Peyer's patch (tissue), 4 donors: ENCODE results near the gene ANKS1A. TPM values are rescaled to one million over a fixed set of nuclear protein-coding genes. Genes with fewer than 3 reads are reported as not detected.

Experiments
- DNase-seq, 3 donors: peaks; one replicate each; pipeline ENCODE4 v3.0.0-alpha.2; 2017 to 2019
- H3K27ac ChIP-seq, 4 donors: fragments of 200-600 bp; sonication (generic); one replicate each; pipeline ENCODE4 v1.5.1; 2016 to 2019
- H3K27me3 ChIP-seq, 2 donors: fragments of 200-600 bp; sonication (generic); one replicate each; pipeline ENCODE4 v1.5.1; 2019
- H3K36me3 ChIP-seq, 3 donors: fragments of 200-600 bp; sonication (generic); one replicate each; pipeline ENCODE4 v1.5.1; 2016 to 2019
- H3K4me1 ChIP-seq, 4 donors: fragments of 200-600 bp; sonication (generic); one replicate each; pipeline ENCODE4 v1.5.1; 2016 to 2019
- H3K4me3 ChIP-seq, 4 donors: fragments of 200-600 bp; sonication (generic); 1 replicate in 3 of 4; 2 replicates in 1 of 4; pipeline ENCODE4 v1.5.1; 2016 to 2019; ENCODE audit warnings: mild to moderate bottlenecking in 1 of 4
- H3K9me3 ChIP-seq, 4 donors: fragments of 200-600 bp; sonication (generic); one replicate each; pipeline ENCODE4 v1.5.1; 2016 to 2019; ENCODE audit warnings: mild to moderate bottlenecking in 1 of 4
- POLR2A ChIP-seq, 2 donors: fragments of 450-650 bp; IDR thresholded peaks; one replicate each; pipeline ENCODE4 v1.5.1; 2017; ENCODE audit warnings: antibody characterized with exemption in 2 of 2, mild to moderate bottlenecking in 2 of 2, moderate library complexity in 2 of 2
- total RNA-seq, 4 donors: library from RNA; depleted of rRNA; stranded (reverse); fragments of >200 nt; gene quantifications; one replicate each; pipeline ENCODE4 v1.1.0, GENCODE V29; 2016
- TF ChIP-seq, protein P1 (sequence below), 6 experiments: fragments of 450-650 bp in 4 of 6; fragments of 200-600 bp in 2 of 6; sonication (generic) in 1 of 6; IDR thresholded peaks; one replicate each; pipeline ENCODE4 v1.5.1; 2017 to 2019; ENCODE audit warnings: antibody characterized with exemption in 6 of 6, mild to moderate bottlenecking in 3 of 6, moderate library complexity in 1 of 6

ANKS1A gene
- total RNA-seq, 4 donors from 2014 or later = 24.3 to 42.1 (median 31.9) TPM

DNA sequence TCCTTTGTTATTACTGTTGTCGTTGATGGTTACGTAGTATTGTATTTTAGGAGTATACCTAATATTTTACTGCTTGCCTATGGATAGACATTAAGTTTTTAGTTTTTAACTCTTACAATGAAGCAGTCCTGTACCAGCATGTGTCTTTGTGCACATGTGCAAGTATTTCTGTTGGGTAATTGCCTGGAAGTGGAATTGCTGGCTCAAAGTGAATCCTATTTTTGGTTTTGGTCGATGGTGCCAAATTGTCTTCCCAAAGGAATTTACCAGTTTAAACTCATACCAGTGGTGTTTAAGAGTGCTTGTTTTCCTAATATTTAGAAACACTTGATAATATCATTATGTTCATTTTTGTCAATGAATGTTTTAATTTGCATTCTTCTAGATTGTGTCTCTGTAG lies 75.5 kb downstream of the ANKS1A start:
- no peak for TF ChIP-seq POLR2A (IDR thresholded peaks at IDR 0.05)
- TF ChIP-seq, protein P1, sequence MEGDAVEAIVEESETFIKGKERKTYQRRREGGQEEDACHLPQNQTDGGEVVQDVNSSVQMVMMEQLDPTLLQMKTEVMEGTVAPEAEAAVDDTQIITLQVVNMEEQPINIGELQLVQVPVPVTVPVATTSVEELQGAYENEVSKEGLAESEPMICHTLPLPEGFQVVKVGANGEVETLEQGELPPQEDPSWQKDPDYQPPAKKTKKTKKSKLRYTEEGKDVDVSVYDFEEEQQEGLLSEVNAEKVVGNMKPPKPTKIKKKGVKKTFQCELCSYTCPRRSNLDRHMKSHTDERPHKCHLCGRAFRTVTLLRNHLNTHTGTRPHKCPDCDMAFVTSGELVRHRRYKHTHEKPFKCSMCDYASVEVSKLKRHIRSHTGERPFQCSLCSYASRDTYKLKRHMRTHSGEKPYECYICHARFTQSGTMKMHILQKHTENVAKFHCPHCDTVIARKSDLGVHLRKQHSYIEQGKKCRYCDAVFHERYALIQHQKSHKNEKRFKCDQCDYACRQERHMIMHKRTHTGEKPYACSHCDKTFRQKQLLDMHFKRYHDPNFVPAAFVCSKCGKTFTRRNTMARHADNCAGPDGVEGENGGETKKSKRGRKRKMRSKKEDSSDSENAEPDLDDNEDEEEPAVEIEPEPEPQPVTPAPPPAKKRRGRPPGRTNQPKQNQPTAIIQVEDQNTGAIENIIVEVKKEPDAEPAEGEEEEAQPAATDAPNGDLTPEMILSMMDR (IDR thresholded peaks at IDR 0.05) = no peak
- Histone ChIP-seq H3K9me3 (no peaks in the 10 kb centered on the region), H3K4me1 (no peaks in the 10 kb centered on the region), H3K4me3 (no peak overlapping the region), H3K36me3 (peaks cover 0 to under 1% (median 0%) of the 10 kb centered on the region in 3 donors), H3K27me3 (no peaks in the 10 kb centered on the region), H3K27ac (no peak overlapping the region)
- DNase-seq = no peak

DNA sequence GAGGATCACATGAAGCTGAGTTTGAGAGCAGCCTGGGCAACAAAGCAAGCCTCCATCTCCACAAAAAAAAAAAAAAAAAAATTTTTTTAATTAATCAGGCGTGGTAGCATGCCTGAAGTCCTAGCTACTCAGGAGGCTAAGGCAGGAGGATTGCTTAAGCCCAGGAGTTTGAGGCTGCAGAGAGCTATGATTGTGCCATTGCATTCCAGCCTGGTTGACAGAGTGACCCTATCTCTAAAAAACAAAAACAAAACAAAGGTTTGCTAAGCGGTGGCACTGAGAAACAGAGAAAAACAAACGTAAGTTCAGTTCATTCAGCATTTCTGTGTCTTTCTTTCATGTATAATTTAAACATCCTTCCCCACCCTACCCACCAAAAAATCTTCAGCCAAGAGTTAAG lies 78.4 kb downstream of the ANKS1A start:
- Histone ChIP-seq H3K27ac (no peak overlapping the region), H3K4me1 (no peaks in the 10 kb centered on the region), H3K36me3 (peaks cover 0 to 23% (median 0%) of the 10 kb centered on the region in 3 donors), H3K9me3 (no peaks in the 10 kb centered on the region), H3K4me3 (no peak overlapping the region), H3K27me3 (no peaks in the 10 kb centered on the region)
- no peak for DNase-seq
- TF ChIP-seq POLR2A (IDR thresholded peaks at IDR 0.05) = no peak
- TF ChIP-seq, protein P1 (IDR thresholded peaks at IDR 0.05) = no peak

DNA sequence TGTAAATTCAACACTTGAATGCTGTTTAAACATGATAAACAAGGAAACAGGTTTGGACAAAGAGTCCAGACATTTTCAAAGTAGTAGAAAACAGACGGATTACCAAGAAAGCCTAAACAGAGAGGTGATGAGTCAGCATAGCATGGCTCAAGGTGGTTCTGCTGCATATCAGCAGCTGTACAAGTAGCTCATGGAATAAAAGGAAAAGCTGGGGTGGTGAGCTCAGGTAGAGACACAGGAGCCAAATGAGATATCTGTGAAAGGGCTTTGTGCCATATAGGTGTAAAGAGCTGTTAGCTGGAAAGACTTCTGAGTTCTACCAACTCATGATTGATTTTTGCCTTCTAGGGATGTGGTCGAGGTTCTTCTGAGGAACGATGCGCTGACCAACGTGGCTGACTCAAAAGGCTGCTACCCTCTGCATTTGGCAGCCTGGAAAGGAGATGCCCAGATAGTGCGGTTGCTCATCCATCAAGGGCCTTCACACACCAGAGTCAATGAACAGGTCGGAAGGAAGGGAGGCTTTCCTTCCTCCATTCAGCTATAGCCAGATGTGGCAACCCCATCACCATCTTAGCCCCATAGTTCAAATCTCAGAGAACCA lies 80.7 kb downstream of the ANKS1A start:
- no peak overlapping the region for H3K27ac ChIP-seq
- no peaks in the 10 kb centered on the region for H3K9me3 ChIP-seq
- H3K4me1 ChIP-seq = no peaks in the 10 kb centered on the region
- H3K4me3 ChIP-seq = no peak overlapping the region
- H3K27me3 ChIP-seq = no peaks in the 10 kb centered on the region
- peaks cover 0 to 23% (median 0%) of the 10 kb centered on the region in 3 donors for H3K36me3 ChIP-seq
- TF ChIP-seq, protein P1 (IDR thresholded peaks at IDR 0.05) = no peak
- no peak for TF ChIP-seq POLR2A (IDR thresholded peaks at IDR 0.05)
- no peak for DNase-seq

DNA sequence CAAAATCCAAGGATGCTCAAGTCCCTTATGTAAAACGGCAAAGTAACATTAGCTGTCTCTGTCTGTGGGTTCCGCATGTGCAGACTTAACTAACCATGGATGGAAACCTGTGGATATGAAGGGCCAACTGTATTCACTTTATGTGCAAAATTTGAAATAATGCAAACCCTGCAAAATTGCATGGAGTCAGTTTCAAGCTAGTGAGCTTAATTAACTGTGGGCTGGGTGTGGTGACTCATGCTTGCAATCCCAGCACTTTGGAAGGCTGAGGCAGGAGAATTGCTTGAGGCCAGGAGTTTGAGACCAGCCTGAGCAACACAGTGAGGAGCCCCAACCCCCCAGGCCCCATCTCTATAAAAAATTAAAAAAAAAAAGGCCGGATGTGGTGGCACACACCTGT lies 81.4 kb downstream of the ANKS1A start:
- Histone ChIP-seq H3K27ac (no peak overlapping the region), H3K4me3 (no peak overlapping the region)
- no peak for DNase-seq

GRCh38 chr6:34970957-34971356 lies 81.9 kb downstream of the ANKS1A start:
- Histone ChIP-seq H3K9me3 (no peaks in the 10 kb centered on the region), H3K27ac (no peak overlapping the region), H3K4me3 (no peak overlapping the region), H3K36me3 (peaks cover 0 to 23% (median 0%) of the 10 kb centered on the region in 3 donors), H3K27me3 (no peaks in the 10 kb centered on the region), H3K4me1 (no peaks in the 10 kb centered on the region)
- no peak for DNase-seq
- TF ChIP-seq POLR2A (IDR thresholded peaks at IDR 0.05) = no peak
- TF ChIP-seq, protein P1 (IDR thresholded peaks at IDR 0.05) = no peak

More for the DNA sequence above, 81.4 kb downstream of the ANKS1A start:
- TF ChIP-seq, protein P1 (IDR thresholded peaks at IDR 0.05) = no peak
- no peak for TF ChIP-seq POLR2A (IDR thresholded peaks at IDR 0.05)
- H3K9me3 ChIP-seq = no peaks in the 10 kb centered on the region
- no peaks in the 10 kb centered on the region for H3K27me3 ChIP-seq
- H3K36me3 ChIP-seq = peaks cover 0 to 23% (median 0%) of the 10 kb centered on the region in 3 donors
- no peaks in the 10 kb centered on the region for H3K4me1 ChIP-seq
